Transverse colon (tissue), 3 donors: ENCODE results near the gene ZDHHC14.

Experiments
- POLR2A ChIP-seq: fragments of 450-650 bp; IDR thresholded peaks from one replicate; pipeline ENCODE4 v1.6.1; 2016; ENCODE audit warnings: antibody characterized with exemption, mild to moderate bottlenecking, moderate library complexity
- TF ChIP-seq, protein P1 (sequence below), 5 experiments: fragments of 200-600 bp in 3 of 5; fragments of 450-650 bp in 2 of 5; sonication (generic) in 3 of 5; IDR thresholded peaks; 1 replicate in 2 of 5; 2 replicates in 3 of 5; pipeline ENCODE4 v1.5.1; 2016 to 2017; ENCODE audit warnings: antibody characterized with exemption in 5 of 5, inconsistent platforms in 3 of 5, mild to moderate bottlenecking in 2 of 5, moderate library complexity in 1 of 5

DNA sequence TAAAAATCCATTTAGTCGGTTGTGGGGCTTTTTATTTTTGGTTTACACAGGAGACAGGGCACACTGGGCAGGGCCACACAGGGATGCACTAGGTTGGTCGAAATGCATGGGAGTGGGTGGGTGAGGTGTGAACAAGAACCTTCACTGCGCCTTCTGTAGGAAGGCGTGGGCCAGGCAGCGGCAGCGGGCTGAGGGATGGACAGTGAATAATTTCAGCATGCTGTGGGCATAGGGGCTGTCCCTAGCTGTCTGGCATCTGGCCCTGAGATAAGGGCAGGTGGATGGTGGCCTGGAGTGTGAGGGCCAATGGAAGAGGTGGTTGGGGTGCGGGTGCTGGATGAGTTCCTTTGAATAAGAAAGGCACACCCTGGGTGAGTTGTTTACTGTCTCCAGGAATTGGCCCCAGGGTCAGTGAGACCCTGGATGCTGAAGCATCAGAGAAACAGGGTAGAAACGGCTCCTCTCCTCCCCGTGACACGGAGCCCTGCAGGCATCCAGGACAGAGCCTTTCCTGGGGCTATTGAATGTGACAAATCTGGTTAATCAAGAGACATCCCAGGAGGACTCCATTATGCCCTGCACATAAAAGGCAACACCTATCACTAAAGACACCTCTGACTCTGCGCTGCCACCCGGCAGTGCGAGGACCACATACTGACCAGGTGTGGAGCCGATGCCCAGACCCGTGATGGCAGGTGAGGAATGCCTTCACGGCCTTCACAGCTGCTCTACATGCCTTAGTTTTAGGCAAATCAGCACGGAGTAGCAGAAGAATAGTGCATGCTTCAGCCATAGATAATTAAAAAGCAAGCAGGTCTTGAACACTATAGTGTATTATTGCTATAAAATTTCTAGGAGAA, 319.0 kb downstream of the ZDHHC14 start:
- no peak for TF ChIP-seq POLR2A
- TF ChIP-seq, protein P1, sequence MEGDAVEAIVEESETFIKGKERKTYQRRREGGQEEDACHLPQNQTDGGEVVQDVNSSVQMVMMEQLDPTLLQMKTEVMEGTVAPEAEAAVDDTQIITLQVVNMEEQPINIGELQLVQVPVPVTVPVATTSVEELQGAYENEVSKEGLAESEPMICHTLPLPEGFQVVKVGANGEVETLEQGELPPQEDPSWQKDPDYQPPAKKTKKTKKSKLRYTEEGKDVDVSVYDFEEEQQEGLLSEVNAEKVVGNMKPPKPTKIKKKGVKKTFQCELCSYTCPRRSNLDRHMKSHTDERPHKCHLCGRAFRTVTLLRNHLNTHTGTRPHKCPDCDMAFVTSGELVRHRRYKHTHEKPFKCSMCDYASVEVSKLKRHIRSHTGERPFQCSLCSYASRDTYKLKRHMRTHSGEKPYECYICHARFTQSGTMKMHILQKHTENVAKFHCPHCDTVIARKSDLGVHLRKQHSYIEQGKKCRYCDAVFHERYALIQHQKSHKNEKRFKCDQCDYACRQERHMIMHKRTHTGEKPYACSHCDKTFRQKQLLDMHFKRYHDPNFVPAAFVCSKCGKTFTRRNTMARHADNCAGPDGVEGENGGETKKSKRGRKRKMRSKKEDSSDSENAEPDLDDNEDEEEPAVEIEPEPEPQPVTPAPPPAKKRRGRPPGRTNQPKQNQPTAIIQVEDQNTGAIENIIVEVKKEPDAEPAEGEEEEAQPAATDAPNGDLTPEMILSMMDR (IDR thresholded peaks at IDR 0.05) = no peak
